GM13977 (cell line): ENCODE data around the gene RAPGEF3.

Experiments used
- DNase-seq: peaks from one replicate; pipeline ENCODE4 v3.0.0; 2012; ENCODE audit warnings: low spot score
- CTCF ChIP-seq: IDR thresholded peaks from 2 replicates; pipeline ENCODE4 v1.5.1; 2012; ENCODE audit warnings: mild to moderate bottlenecking, control low read depth; ENCODE audit not compliant: insufficient read depth; ENCODE audit errors: extremely low read depth, missing control alignments
- in situ Hi-C: fragments of 300-500 bp; cut with MboI; formaldehyde crosslinking; loops from one replicate; pipeline ENCODE4 v1.12.0; 2022; ENCODE audit warnings: low sequenced_read_pairs, low pct_unique_long_range_greater_than_20kb, mixed read lengths, inconsistent platforms; ENCODE audit not compliant: unreplicated experiment

RAPGEF3 gene

GRCh38 chr12:47772738-47773061 lies 14.0 kb upstream of the RAPGEF3 start:
- DNase-seq = no peak
- TF ChIP-seq CTCF = no peak
- in situ Hi-C loops = loop anchor here (10.0 kb wide), 1 partner anchor 58 kb away; no protein-coding TSS in a partner anchor

- in situ Hi-C loops = loop anchor here (10.0 kb wide), 1 partner anchor 57 kb away; no protein-coding TSS in a partner anchor
- no peak for DNase-seq
- no peak for TF ChIP-seq CTCF
Observed at GRCh38 chr12:47772094-47772660, 13.5 kb upstream of the RAPGEF3 start.

GRCh38 chr12:47771304-47771703 lies 12.6 kb upstream of the RAPGEF3 start:
- no peak for TF ChIP-seq CTCF
- DNase-seq = no peak
- in situ Hi-C loops = loop anchor here (10.0 kb wide), 1 partner anchor 57 kb away; no protein-coding TSS in a partner anchor

DNA sequence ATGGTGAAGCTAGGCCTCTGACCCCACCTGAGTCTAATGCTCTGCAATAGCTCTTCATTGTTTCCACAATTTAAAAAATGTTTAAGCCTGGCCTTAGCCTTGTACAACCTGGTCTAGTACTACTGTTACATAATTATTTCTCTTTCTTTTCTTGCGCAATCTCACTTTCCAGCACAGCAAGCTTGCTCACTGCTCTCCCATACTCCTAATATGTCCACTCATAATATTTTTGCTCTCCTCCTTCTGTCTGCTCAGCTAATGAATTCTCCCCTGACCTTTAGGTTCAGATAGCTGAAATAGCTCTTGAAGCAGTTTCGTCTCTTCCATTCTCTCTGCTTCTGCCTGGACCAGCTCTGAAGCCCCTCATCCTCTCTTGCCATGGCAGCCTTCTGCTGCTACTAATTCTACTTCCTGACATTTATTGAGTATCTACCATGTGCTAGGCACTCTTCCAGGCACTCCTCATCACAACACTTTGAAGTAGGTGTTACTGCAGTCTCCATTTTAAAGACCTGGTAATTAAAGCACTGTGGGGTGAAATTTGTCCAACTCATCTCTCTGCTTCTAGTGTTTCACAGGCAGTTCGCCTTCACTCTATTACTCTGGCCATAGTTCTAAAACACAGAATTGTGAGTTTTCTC lies 11.5 kb upstream of the RAPGEF3 start:
- no peak for DNase-seq
- in situ Hi-C loops = loop anchor here (10.0 kb wide), 1 partner anchor 55 kb away; no protein-coding TSS in a partner anchor
- no peak for TF ChIP-seq CTCF

DNA sequence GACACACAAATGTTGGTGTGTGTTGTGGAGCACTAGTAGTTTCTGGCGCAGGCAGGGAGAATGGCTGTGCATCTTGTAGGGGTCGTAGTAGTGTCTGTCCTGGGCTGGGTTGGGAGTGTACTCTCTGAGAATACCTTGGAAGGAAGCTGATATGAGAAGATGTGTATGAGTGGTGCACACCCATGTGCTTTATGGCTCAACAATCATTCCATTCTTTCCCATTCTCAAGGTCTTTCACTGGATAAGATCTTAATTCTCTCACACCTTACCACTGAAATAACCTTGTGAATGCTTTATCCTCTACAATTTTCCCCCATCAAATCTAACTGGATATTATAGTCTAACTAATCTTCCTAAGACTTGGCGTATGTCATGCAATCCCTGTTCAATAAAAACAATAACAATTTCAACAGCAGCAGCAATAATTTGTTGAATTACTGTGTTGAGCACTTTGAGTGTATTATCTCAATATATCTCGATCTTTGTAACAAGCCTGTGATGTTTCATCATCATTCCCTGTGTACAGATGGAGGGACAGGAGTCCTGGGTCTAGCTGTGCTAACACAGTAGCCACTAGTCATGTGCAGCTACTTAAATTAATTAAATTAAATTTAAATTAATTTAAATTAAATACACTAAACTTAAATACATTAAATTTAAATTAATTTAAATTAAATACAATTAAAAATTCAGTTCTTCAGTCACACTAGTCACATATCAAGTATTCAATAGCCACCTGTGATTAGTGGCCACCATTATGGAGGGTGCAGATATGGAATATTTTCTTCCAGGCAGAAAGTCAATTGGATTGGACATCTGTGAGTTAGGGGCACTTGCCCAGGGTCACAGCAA lies 10.8 kb upstream of the RAPGEF3 start:
- no peak for TF ChIP-seq CTCF
- in situ Hi-C loops = loop anchor here (10.0 kb wide), 1 partner anchor 55 kb away; no protein-coding TSS in a partner anchor
- DNase-seq = no peak

GRCh38 chr12:47768323-47768811 lies 9.7 kb upstream of the RAPGEF3 start:
- TF ChIP-seq CTCF = no peak
- in situ Hi-C loops = no loop called here
- DNase-seq = no peak
